ENCODE results near the gene KLHL35.

The KLHL35 gene

GRCh38 chr11:75406338-75406777 lies 26.6 kb downstream of the KLHL35 start:
- Histone ChIP-seq H3K27ac (ENCODE audit: insufficient read depth, low read length, poor library complexity, severe bottlenecking) (no peak overlapping the region), H3K27me3 (replicated peaks; ENCODE audit: control insufficient read depth, insufficient read depth, low read length, poor library complexity, severe bottlenecking) (no peaks in the 10 kb centered on the region), H3K4me3 (ENCODE audit: insufficient read depth, low read depth, low read length, poor library complexity, severe bottlenecking) (no peak overlapping the region), H3K36me3 (ENCODE audit: control insufficient read depth, insufficient read depth, low read length) (peaks cover 57% of the 10 kb centered on the region), H3K4me1 (ENCODE audit: control insufficient read depth, insufficient read depth, low read length, poor library complexity, severe bottlenecking) (peaks cover 2% of the 10 kb centered on the region), H3K9me3 (ENCODE audit: control insufficient read depth, low read length) (no peaks in the 10 kb centered on the region)
- no peak for DNase-seq

GRCh38 chr11:75403983-75404658 lies 28.9 kb downstream of the KLHL35 start:
- no peak overlapping the region for H3K27ac ChIP-seq (ENCODE audit: insufficient read depth, low read length, poor library complexity, severe bottlenecking)

GRCh38 chr11:75403037-75403436 lies 30.0 kb downstream of the KLHL35 start:
- Histone ChIP-seq H3K27ac (ENCODE audit: insufficient read depth, low read length, poor library complexity, severe bottlenecking) (no peak overlapping the region), H3K4me1 (ENCODE audit: control insufficient read depth, insufficient read depth, low read length, poor library complexity, severe bottlenecking) (peaks cover 8% of the 10 kb centered on the region), H3K9me3 (ENCODE audit: control insufficient read depth, low read length) (no peaks in the 10 kb centered on the region), H3K4me3 (ENCODE audit: insufficient read depth, low read depth, low read length, poor library complexity, severe bottlenecking) (no peak overlapping the region), H3K36me3 (ENCODE audit: control insufficient read depth, insufficient read depth, low read length) (peaks cover 59% of the 10 kb centered on the region), H3K27me3 (replicated peaks; ENCODE audit: control insufficient read depth, insufficient read depth, low read length, poor library complexity, severe bottlenecking) (no peaks in the 10 kb centered on the region)
- no peak for DNase-seq

More at GRCh38 chr11:75403983-75404658, 28.9 kb downstream of the KLHL35 start:
- Histone ChIP-seq H3K36me3 (ENCODE audit: control insufficient read depth, insufficient read depth, low read length) (peaks cover 59% of the 10 kb centered on the region), H3K9me3 (ENCODE audit: control insufficient read depth, low read length) (no peaks in the 10 kb centered on the region), H3K4me1 (ENCODE audit: control insufficient read depth, insufficient read depth, low read length, poor library complexity, severe bottlenecking) (peaks cover 8% of the 10 kb centered on the region), H3K4me3 (ENCODE audit: insufficient read depth, low read depth, low read length, poor library complexity, severe bottlenecking) (no peak overlapping the region), H3K27me3 (replicated peaks; ENCODE audit: control insufficient read depth, insufficient read depth, low read length, poor library complexity, severe bottlenecking) (no peaks in the 10 kb centered on the region)
- DNase-seq: no peak

GRCh38 chr11:75402002-75402773 lies 30.8 kb downstream of the KLHL35 start:
- Histone ChIP-seq H3K27me3 (replicated peaks; ENCODE audit: control insufficient read depth, insufficient read depth, low read length, poor library complexity, severe bottlenecking) (no peaks in the 10 kb centered on the region), H3K27ac (ENCODE audit: insufficient read depth, low read length, poor library complexity, severe bottlenecking) (peak overlapping the region; percentile 77), H3K9me3 (ENCODE audit: control insufficient read depth, low read length) (no peaks in the 10 kb centered on the region), H3K4me1 (ENCODE audit: control insufficient read depth, insufficient read depth, low read length, poor library complexity, severe bottlenecking) (peaks cover 8% of the 10 kb centered on the region), H3K36me3 (ENCODE audit: control insufficient read depth, insufficient read depth, low read length) (peaks cover 59% of the 10 kb centered on the region), H3K4me3 (ENCODE audit: insufficient read depth, low read depth, low read length, poor library complexity, severe bottlenecking) (no peak overlapping the region)
- DNase-seq: no peak

GRCh38 chr11:75400146-75400865 lies 32.7 kb downstream of the KLHL35 start:
- H3K36me3 ChIP-seq (ENCODE audit: control insufficient read depth, insufficient read depth, low read length): peaks cover 41% of the 10 kb centered on the region

GRCh38 chr11:75399344-75400145 lies 33.5 kb downstream of the KLHL35 start, which contains the start of gene RPS3:
RPS3 (plus strand) TSS chr11:75399518; CDS start chr11:75399548, 30 bp downstream.
- H3K4me3 ChIP-seq (ENCODE audit: insufficient read depth, low read depth, low read length, poor library complexity, severe bottlenecking): peak within 1 kb of the TSS; percentile 64
- H3K27me3 ChIP-seq (replicated peaks; ENCODE audit: control insufficient read depth, insufficient read depth, low read length, poor library complexity, severe bottlenecking): no peaks in the 10 kb centered on the region
- H3K36me3 ChIP-seq (ENCODE audit: control insufficient read depth, insufficient read depth, low read length): peaks cover 34% of the 10 kb centered on the region
- no peaks in the 10 kb centered on the region for H3K9me3 ChIP-seq (ENCODE audit: control insufficient read depth, low read length)
- peaks cover 8% of the 10 kb centered on the region for H3K4me1 ChIP-seq (ENCODE audit: control insufficient read depth, insufficient read depth, low read length, poor library complexity, severe bottlenecking)
- peak within 1 kb of the TSS; percentile 77 for H3K27ac ChIP-seq (ENCODE audit: insufficient read depth, low read length, poor library complexity, severe bottlenecking)
- DNase-seq: peak; percentile 72 to 80 (median 78)

More at GRCh38 chr11:75400146-75400865, 32.7 kb downstream of the KLHL35 start:
- Histone ChIP-seq H3K4me1 (ENCODE audit: control insufficient read depth, insufficient read depth, low read length, poor library complexity, severe bottlenecking) (peaks cover 8% of the 10 kb centered on the region), H3K4me3 (ENCODE audit: insufficient read depth, low read depth, low read length, poor library complexity, severe bottlenecking) (peak overlapping the region; percentile 64), H3K27me3 (replicated peaks; ENCODE audit: control insufficient read depth, insufficient read depth, low read length, poor library complexity, severe bottlenecking) (no peaks in the 10 kb centered on the region), H3K9me3 (ENCODE audit: control insufficient read depth, low read length) (no peaks in the 10 kb centered on the region), H3K27ac (ENCODE audit: insufficient read depth, low read length, poor library complexity, severe bottlenecking) (peak overlapping the region; percentile 77)
- DNase-seq: peak in 1 of 3 donors; percentile 3

- Histone ChIP-seq H3K4me3 (ENCODE audit: insufficient read depth, low read depth, low read length, poor library complexity, severe bottlenecking) (no peak overlapping the region), H3K27ac (ENCODE audit: insufficient read depth, low read length, poor library complexity, severe bottlenecking) (no peak overlapping the region), H3K9me3 (ENCODE audit: control insufficient read depth, low read length) (no peaks in the 10 kb centered on the region), H3K27me3 (replicated peaks; ENCODE audit: control insufficient read depth, insufficient read depth, low read length, poor library complexity, severe bottlenecking) (no peaks in the 10 kb centered on the region), H3K36me3 (ENCODE audit: control insufficient read depth, insufficient read depth, low read length) (peaks cover 27% of the 10 kb centered on the region), H3K4me1 (ENCODE audit: control insufficient read depth, insufficient read depth, low read length, poor library complexity, severe bottlenecking) (peaks cover 8% of the 10 kb centered on the region)
- DNase-seq: no peak
These were observed 34.1 kb downstream of the KLHL35 start for GRCh38 chr11:75398906-75399305.

DNA sequence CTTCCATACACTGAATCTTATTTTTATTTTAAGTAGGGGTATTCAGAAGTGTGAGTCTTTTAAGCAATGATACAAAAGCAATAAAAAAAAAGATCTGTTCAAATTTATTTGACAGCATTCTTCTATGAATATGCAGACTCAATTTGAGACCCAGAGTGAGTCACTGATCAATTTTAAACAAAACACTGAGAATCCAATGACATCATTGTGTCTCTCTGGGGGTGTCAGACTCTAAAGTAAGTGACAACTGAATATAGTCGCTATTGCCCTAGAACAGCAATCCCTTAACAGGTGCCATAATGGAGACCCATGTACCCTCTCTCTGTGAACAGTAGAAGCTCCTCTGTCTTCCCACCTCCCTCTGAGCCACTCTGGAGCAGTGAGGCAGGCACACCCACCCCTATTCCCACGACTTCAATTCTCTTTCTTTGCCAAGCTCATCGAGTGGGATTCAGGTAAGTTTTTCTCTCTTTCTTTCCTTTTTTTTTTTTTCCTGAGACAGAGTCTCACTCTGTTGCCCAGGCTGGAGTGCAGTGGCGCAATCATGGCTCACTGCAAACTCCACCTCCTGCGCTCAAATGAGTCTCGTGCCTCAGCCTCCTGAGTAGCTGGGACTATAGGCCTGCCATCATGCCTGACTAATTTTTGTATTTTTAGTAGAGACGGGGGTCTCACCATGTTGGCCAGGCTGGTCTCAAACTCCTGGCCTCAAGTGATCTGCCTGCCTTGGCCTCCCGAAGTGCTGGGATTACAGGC lies 38.7 kb downstream of the KLHL35 start:
- DNase-seq: no peak
- Histone ChIP-seq H3K36me3 (ENCODE audit: control insufficient read depth, insufficient read depth, low read length) (no peaks in the 10 kb centered on the region), H3K27ac (ENCODE audit: insufficient read depth, low read length, poor library complexity, severe bottlenecking) (no peak overlapping the region), H3K4me1 (ENCODE audit: control insufficient read depth, insufficient read depth, low read length, poor library complexity, severe bottlenecking) (no peaks in the 10 kb centered on the region), H3K9me3 (ENCODE audit: control insufficient read depth, low read length) (no peaks in the 10 kb centered on the region), H3K27me3 (replicated peaks; ENCODE audit: control insufficient read depth, insufficient read depth, low read length, poor library complexity, severe bottlenecking) (no peaks in the 10 kb centered on the region), H3K4me3 (ENCODE audit: insufficient read depth, low read depth, low read length, poor library complexity, severe bottlenecking) (no peak overlapping the region)

DNA sequence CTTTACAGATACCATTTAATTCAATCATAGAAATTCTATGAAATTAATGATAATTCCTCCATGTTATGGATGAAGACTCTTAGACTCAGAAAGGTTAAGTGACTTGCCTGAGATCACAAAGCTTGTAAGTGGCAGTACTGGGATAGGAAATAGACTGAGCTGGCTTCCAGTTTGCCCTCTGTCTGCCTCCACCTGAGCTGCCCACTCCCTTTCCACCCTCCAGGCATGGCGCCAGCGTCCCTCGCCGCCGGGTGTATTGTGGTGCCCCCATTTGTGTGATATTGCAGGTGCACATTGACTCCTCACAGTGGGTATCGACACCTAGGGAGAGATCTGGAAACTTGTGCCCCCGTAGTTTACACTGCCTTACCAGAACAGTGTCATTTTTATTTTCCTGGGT lies 43.1 kb downstream of the KLHL35 start:
- Histone ChIP-seq H3K27me3 (replicated peaks; ENCODE audit: control insufficient read depth, insufficient read depth, low read length, poor library complexity, severe bottlenecking) (no peaks in the 10 kb centered on the region), H3K36me3 (ENCODE audit: control insufficient read depth, insufficient read depth, low read length) (no peaks in the 10 kb centered on the region), H3K4me3 (ENCODE audit: insufficient read depth, low read depth, low read length, poor library complexity, severe bottlenecking) (no peak overlapping the region), H3K9me3 (ENCODE audit: control insufficient read depth, low read length) (no peaks in the 10 kb centered on the region), H3K4me1 (ENCODE audit: control insufficient read depth, insufficient read depth, low read length, poor library complexity, severe bottlenecking) (no peaks in the 10 kb centered on the region), H3K27ac (ENCODE audit: insufficient read depth, low read length, poor library complexity, severe bottlenecking) (no peak overlapping the region)
- DNase-seq: no peak
